HepG2 (cell line): ENCODE results near the gene LHX3. TPM values are rescaled to one million over a fixed set of nuclear protein-coding genes. Genes with fewer than 3 reads are reported as not detected.

Source experiments
- CBX1 ChIP-seq: IDR thresholded peaks from one replicate; pipeline ENCODE4 v1.6.1; 2016; ENCODE audit warnings: antibody characterized with exemption, low read depth
- HDAC2 ChIP-seq: sonication (generic); formaldehyde crosslinking; IDR thresholded peaks from 2 replicates; pipeline ENCODE4 v1.4.0; 2020; ENCODE audit warnings: missing genetic modification reagents
- HNF4G ChIP-seq, 2 experiments: sonication (generic) in 1 of 2; formaldehyde crosslinking in 1 of 2; IDR thresholded peaks; 2 replicates each; pipeline versions ENCODE4 v1.4.0 to v1.6.1; 2011 to 2020; ENCODE audit warnings: borderline replicate concordance in 2 of 2, low read depth in 2 of 2, mild to moderate bottlenecking in 2 of 2, low read length in 1 of 2, missing genetic modification reagents in 1 of 2, moderate library complexity in 1 of 2
- HNRNPH1 ChIP-seq: fragments of 200-400 bp; formaldehyde crosslinking; optimal IDR thresholded peaks from 2 replicates; pipeline ENCODE3; 2017; ENCODE audit warnings: mild to moderate bottlenecking, low read depth, low read length
- ISX ChIP-seq: sonication (generic); formaldehyde crosslinking; conservative IDR thresholded peaks from 2 replicates; pipeline ENCODE4 v1.5.0; 2020; ENCODE audit warnings: missing genetic modification reagents
- NKX3-1 ChIP-seq: sonication (generic); formaldehyde crosslinking; IDR thresholded peaks from 2 replicates; pipeline ENCODE4 v1.5.0; 2020; ENCODE audit warnings: missing genetic modification reagents
- NR2C2 ChIP-seq: sonication (generic); formaldehyde crosslinking; IDR thresholded peaks from 2 replicates; pipeline ENCODE4 v1.4.0; 2020; ENCODE audit warnings: missing genetic modification reagents, mild to moderate bottlenecking, moderate library complexity, borderline replicate concordance
- SMAD9 ChIP-seq: sonication (generic); formaldehyde crosslinking; IDR thresholded peaks from 2 replicates; pipeline ENCODE4 v1.5.1; 2020; ENCODE audit warnings: mild to moderate bottlenecking, missing genetic modification reagents
- SYNCRIP ChIP-seq: fragments of 200-400 bp; formaldehyde crosslinking; IDR thresholded peaks from 2 replicates; pipeline ENCODE4 v1.6.1; 2018; ENCODE audit warnings: mild to moderate bottlenecking, low read depth, low read length; ENCODE audit not compliant: insufficient read depth
- ZBTB21 ChIP-seq: sonication (generic); formaldehyde crosslinking; IDR thresholded peaks from 2 replicates; pipeline ENCODE4 v1.4.0; 2020; ENCODE audit warnings: missing genetic modification reagents
- ZBTB7B ChIP-seq: sonication (generic); formaldehyde crosslinking; IDR thresholded peaks from 2 replicates; pipeline ENCODE4 v1.4.0; 2020; ENCODE audit warnings: missing genetic modification reagents
- ZNF138 ChIP-seq: sonication (generic); formaldehyde crosslinking; IDR thresholded peaks from 2 replicates; pipeline ENCODE4 v1.5.0; 2020; ENCODE audit warnings: mild to moderate bottlenecking, low read depth, missing genetic modification reagents
- ZNF256 ChIP-seq: sonication (generic); formaldehyde crosslinking; conservative IDR thresholded peaks from 2 replicates; pipeline ENCODE4 v1.4.0; 2020; ENCODE audit warnings: missing genetic modification reagents
- ZNF451 ChIP-seq: sonication (generic); formaldehyde crosslinking; IDR thresholded peaks from 2 replicates; pipeline ENCODE4 v1.5.0; 2020; ENCODE audit warnings: mild to moderate bottlenecking, missing genetic modification reagents
- ZNF549 ChIP-seq: sonication (generic); formaldehyde crosslinking; IDR thresholded peaks from 2 replicates; pipeline ENCODE4 v1.5.0; 2020; ENCODE audit warnings: missing genetic modification reagents
- ZNF556 ChIP-seq: sonication (generic); formaldehyde crosslinking; IDR thresholded peaks from 2 replicates; pipeline ENCODE4 v1.4.0; 2020; ENCODE audit warnings: mild to moderate bottlenecking, missing genetic modification reagents, borderline replicate concordance
- polyA plus RNA-seq, 8 experiments: library from polyadenylated mRNA; depleted of rRNA in 3 of 8; stranded (reverse) in 7 of 8; unstranded in 1 of 8; fragments of >200 nt; fragmentation: Illumina TruSeq in 4 of 8; extraction: Trizol in 4 of 8; gene quantifications; 2 replicates each; pipeline versions ENCODE4 v1.2.1 to v1.2.3, GENCODE V29; 2011 to 2016; ENCODE audit warnings: low read depth in 4 of 8, missing spikeins in 1 of 8, mixed read lengths in 1 of 8; ENCODE audit not compliant: insufficient read depth in 1 of 8
- total RNA-seq, 5 experiments: library from RNA; depleted of rRNA; stranded (reverse); fragments of >200 nt; fragmentation: Illumina TruSeq; extraction: Trizol; gene quantifications; 2 replicates each; pipeline ENCODE4 v1.2.3, GENCODE V29; 2016; ENCODE audit warnings: low read depth in 1 of 5
- TF ChIP-seq, protein P1 (sequence below): sonication (generic); formaldehyde crosslinking; conservative IDR thresholded peaks from 2 replicates; pipeline ENCODE4 v1.5.0; 2020; ENCODE audit warnings: missing genetic modification reagents
- TF ChIP-seq, protein P2 (sequence below): sonication (generic); formaldehyde crosslinking; IDR thresholded peaks from 2 replicates; pipeline ENCODE4 v1.4.0; 2020; ENCODE audit warnings: missing genetic modification reagents
- TF ChIP-seq, protein P3 (sequence below): IDR thresholded peaks from 2 replicates; pipeline ENCODE4 v1.6.1; 2016; ENCODE audit warnings: low read depth, borderline replicate concordance
- TF ChIP-seq, protein P4 (sequence below), 2 experiments: sonication (generic) in 1 of 2; formaldehyde crosslinking in 1 of 2; IDR thresholded peaks; 2 replicates each; pipeline versions ENCODE4 v1.5.1 to v1.6.1; 2011 to 2020; ENCODE audit warnings: borderline replicate concordance in 1 of 2, low read depth in 1 of 2, low read length in 1 of 2, mild to moderate bottlenecking in 1 of 2, missing genetic modification reagents in 1 of 2, moderate library complexity in 1 of 2
- TF ChIP-seq, protein P5 (sequence below): sonication (generic); formaldehyde crosslinking; conservative IDR thresholded peaks from 2 replicates; pipeline ENCODE4 v1.4.0; 2020; ENCODE audit warnings: missing genetic modification reagents

The LHX3 gene
- total and polyA plus RNA-seq, 2 of the 13 experiments (the other 11 are each of a cell fraction or from before 2014, with no cell fraction given): not detected

DNA sequence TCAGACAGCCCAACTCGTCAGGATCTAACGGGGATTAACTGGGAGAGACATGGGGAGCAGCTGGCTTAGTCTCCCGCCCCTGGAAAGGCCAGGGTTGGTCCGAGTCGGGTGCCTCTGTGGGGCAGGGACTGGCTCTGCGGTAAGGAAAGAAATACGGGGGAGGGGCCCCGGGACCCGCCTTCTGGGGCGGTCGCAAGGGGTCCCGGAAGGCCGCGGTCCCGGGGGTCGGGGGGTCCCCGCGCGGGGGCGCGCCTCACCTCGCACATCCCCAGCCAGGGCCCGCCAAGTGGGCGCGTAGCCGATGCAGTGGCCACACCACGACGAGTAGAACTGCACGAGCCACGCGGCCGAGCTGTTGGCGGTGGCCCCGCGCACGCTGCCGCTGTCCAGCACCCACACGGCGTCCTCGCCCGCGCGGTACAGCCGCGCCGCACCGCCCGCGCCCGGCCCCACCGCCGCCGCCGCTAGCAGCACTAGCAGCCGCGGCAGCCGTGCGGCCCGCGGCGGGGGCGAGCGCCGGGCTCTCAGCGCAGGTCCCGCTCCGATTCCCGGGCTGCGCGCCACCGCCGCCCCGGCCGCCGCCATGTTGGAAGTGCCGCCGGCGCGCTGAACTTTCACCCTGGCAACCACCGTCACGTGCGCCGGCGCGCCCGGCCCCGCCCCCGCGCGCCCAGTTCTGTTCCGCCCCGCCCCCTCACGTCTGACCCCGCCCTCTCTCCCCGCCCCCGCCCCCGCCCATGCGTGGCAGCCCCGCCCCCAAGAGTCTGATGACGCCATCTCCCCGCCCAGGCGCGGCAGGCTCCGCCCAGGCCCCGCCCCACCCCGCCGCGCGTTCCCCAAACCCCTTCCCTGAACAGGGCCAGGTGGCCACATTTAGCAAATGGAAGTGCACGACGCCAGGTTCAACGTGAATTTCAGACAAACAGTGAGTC is 40.6 kb upstream of the LHX3 start, which contains the start of gene QSOX2 (continued):
- TF ChIP-seq, protein P1, sequence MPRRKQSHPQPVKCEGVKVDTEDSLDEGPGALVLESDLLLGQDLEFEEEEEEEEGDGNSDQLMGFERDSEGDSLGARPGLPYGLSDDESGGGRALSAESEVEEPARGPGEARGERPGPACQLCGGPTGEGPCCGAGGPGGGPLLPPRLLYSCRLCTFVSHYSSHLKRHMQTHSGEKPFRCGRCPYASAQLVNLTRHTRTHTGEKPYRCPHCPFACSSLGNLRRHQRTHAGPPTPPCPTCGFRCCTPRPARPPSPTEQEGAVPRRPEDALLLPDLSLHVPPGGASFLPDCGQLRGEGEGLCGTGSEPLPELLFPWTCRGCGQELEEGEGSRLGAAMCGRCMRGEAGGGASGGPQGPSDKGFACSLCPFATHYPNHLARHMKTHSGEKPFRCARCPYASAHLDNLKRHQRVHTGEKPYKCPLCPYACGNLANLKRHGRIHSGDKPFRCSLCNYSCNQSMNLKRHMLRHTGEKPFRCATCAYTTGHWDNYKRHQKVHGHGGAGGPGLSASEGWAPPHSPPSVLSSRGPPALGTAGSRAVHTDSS (CRISPR knock-in tag): no peak
- TF ChIP-seq, protein P2, sequence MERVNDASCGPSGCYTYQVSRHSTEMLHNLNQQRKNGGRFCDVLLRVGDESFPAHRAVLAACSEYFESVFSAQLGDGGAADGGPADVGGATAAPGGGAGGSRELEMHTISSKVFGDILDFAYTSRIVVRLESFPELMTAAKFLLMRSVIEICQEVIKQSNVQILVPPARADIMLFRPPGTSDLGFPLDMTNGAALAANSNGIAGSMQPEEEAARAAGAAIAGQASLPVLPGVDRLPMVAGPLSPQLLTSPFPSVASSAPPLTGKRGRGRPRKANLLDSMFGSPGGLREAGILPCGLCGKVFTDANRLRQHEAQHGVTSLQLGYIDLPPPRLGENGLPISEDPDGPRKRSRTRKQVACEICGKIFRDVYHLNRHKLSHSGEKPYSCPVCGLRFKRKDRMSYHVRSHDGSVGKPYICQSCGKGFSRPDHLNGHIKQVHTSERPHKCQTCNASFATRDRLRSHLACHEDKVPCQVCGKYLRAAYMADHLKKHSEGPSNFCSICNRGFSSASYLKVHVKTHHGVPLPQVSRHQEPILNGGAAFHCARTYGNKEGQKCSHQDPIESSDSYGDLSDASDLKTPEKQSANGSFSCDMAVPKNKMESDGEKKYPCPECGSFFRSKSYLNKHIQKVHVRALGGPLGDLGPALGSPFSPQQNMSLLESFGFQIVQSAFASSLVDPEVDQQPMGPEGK (CRISPR knock-in tag): peak; percentile 29; the same call in 1 of the 2 replicates
- no peak for TF ChIP-seq ZNF138 (CRISPR knock-in tag)
- TF ChIP-seq SMAD9 (CRISPR knock-in tag): no peak
- no peak for TF ChIP-seq CBX1
- no peak for TF ChIP-seq ZNF556 (CRISPR knock-in tag)
- TF ChIP-seq NKX3-1 (CRISPR knock-in tag): 0 out of 2 replicates have a peak, but pooled peaks have one; percentile 50
- no peak for TF ChIP-seq HDAC2 (CRISPR knock-in tag)
- TF ChIP-seq ISX: no peak
- TF ChIP-seq, protein P3, sequence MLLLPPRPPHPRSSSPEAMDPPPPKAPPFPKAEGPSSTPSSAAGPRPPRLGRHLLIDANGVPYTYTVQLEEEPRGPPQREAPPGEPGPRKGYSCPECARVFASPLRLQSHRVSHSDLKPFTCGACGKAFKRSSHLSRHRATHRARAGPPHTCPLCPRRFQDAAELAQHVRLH (CRISPR knock-in tag): no peak
- no peak for TF ChIP-seq ZNF451 (CRISPR knock-in tag)
- TF ChIP-seq HNF4G (IDR thresholded peaks at IDR 0.05; ENCODE audit: borderline replicate concordance, low read depth, low read length): no peak
- no peak for TF ChIP-seq HNF4G (CRISPR knock-in tag; IDR thresholded peaks at IDR 0.05; ENCODE audit: borderline replicate concordance, low read depth)
- no peak for TF ChIP-seq ZNF256 (CRISPR knock-in tag)
- TF ChIP-seq, protein P4, sequence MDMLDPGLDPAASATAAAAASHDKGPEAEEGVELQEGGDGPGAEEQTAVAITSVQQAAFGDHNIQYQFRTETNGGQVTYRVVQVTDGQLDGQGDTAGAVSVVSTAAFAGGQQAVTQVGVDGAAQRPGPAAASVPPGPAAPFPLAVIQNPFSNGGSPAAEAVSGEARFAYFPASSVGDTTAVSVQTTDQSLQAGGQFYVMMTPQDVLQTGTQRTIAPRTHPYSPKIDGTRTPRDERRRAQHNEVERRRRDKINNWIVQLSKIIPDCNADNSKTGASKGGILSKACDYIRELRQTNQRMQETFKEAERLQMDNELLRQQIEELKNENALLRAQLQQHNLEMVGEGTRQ (IDR thresholded peaks at IDR 0.05; ENCODE audit: low read depth, low read length): peak; percentile 40
- TF ChIP-seq, protein P4 (CRISPR knock-in tag; IDR thresholded peaks at IDR 0.05; ENCODE audit: borderline replicate concordance): no peak; the same call in 1 of the 2 replicates
- TF ChIP-seq, protein P5, sequence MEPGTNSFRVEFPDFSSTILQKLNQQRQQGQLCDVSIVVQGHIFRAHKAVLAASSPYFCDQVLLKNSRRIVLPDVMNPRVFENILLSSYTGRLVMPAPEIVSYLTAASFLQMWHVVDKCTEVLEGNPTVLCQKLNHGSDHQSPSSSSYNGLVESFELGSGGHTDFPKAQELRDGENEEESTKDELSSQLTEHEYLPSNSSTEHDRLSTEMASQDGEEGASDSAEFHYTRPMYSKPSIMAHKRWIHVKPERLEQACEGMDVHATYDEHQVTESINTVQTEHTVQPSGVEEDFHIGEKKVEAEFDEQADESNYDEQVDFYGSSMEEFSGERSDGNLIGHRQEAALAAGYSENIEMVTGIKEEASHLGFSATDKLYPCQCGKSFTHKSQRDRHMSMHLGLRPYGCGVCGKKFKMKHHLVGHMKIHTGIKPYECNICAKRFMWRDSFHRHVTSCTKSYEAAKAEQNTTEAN: 0 out of 2 replicates have a peak, but pooled peaks have one; percentile 26
- TF ChIP-seq ZNF549 (CRISPR knock-in tag): no peak
- TF ChIP-seq HNRNPH1: no peak
- TF ChIP-seq ZBTB7B (CRISPR knock-in tag): peak; percentile 86
- no peak for TF ChIP-seq ZBTB21 (CRISPR knock-in tag)
- peak; percentile 89 for TF ChIP-seq NR2C2 (CRISPR knock-in tag)
- no peak for TF ChIP-seq SYNCRIP
